Adipocyte (in vitro differentiated cells): Measurements from ENCODE around the gene SOSTDC1.
A peak's percentile ranks its signal among the peaks of the same experiment; 100 is the strongest.
"Not testable (repeated sequence)": the region's sequence is repeated elsewhere in the genome, so short reads cannot be mapped to it uniquely, and the experiment has no call there.

Source experiments
- DNase-seq: peaks from one replicate; pipeline ENCODE4 v3.0.0-alpha.2; 2015; ENCODE audit warnings: low read depth
- H3K27me3 ChIP-seq: replicated peaks from 2 replicates; pipeline ENCODE4 v1.7.0; 2013; ENCODE audit warnings: mild to moderate bottlenecking, low read length, moderate library complexity; ENCODE audit not compliant: control insufficient read depth, insufficient read depth
- H3K36me3 ChIP-seq: 2 replicates; pipeline ENCODE4 v1.7.0; 2013; ENCODE audit warnings: low read length, mild to moderate bottlenecking, moderate library complexity; ENCODE audit not compliant: control insufficient read depth, insufficient read depth, severe bottlenecking
- H3K4me1 ChIP-seq: 2 replicates; pipeline ENCODE4 v1.7.0; 2013; ENCODE audit warnings: mild to moderate bottlenecking, low read length, moderate library complexity; ENCODE audit not compliant: control insufficient read depth, insufficient read depth
- H3K4me3 ChIP-seq: 2 replicates; pipeline ENCODE4 v1.7.0; 2013; ENCODE audit warnings: mild to moderate bottlenecking, low read length, moderate library complexity
- H3K9ac ChIP-seq: 2 replicates; pipeline ENCODE4 v1.7.0; 2013; ENCODE audit warnings: mild to moderate bottlenecking, low read length, moderate library complexity
- H3K9me3 ChIP-seq: 2 replicates; pipeline ENCODE4 v1.7.0; 2013; ENCODE audit warnings: mild to moderate bottlenecking, low read length, moderate library complexity; ENCODE audit not compliant: control insufficient read depth

SOSTDC1 gene

DNA sequence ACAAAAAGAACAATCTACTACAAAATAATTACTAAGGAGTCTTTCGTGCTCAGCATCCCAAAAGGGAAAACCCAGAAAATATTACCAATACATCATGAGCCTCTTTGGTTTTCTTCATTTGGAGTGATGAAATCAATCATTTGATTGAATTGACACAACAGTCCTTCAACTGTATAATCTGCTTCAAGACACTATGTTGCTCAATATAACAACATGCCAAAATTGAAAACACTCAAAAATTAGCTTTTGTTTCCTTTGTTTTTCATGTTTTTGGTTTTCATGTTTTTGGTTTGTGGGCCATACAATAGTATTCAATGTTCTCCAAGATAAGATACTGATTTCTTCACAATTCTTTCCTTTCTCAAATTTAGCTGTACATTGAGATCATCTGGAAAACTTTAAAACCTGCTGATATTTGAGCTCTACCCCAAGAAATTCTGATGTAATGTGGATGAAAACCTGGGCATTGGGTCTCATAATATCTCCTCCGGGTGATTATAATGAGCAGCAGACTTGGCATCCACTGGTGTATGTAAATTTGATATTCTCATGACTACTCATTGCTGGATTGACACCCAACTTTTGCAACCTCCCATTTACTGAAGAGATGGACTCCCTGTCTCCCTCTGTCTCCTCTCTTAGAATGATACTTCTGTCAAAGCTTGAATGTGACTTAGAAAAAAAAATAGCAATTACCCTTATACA, 4.6 kb downstream of the SOSTDC1 start:
- H3K9ac ChIP-seq = no peak overlapping the region
- H3K27me3 ChIP-seq = peaks cover 7% of the 10 kb centered on the region
- H3K4me3 ChIP-seq = no peak overlapping the region
- peaks cover 2% of the 10 kb centered on the region for H3K4me1 ChIP-seq
- DNase-seq = peak; percentile 85
- H3K9me3 ChIP-seq = no peaks in the 10 kb centered on the region
- H3K36me3 ChIP-seq = no peaks in the 10 kb centered on the region

DNA sequence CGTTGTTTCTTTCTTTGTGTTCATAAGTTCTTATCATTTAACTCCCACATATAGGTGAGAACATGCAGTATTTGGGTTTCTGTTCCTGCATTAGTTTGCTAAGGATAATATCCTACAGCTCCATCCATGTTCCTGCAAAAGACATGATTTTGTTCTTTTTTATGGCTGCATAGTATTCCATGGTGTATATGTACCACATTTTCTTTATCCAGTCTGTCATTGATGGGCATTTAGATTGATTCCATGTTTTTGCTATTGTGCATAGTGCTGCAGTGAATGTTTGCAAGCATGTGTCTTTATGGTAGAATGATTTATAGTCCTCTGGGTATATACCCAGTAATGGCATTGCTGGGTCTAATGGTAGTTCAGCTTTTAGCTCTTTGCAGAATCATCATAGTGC, 9.2 kb downstream of the SOSTDC1 start:
- not testable (repeated sequence) for H3K4me3 ChIP-seq, H3K4me1 ChIP-seq, H3K36me3 ChIP-seq, H3K9ac ChIP-seq, H3K27me3 ChIP-seq, DNase-seq, H3K9me3 ChIP-seq

DNA sequence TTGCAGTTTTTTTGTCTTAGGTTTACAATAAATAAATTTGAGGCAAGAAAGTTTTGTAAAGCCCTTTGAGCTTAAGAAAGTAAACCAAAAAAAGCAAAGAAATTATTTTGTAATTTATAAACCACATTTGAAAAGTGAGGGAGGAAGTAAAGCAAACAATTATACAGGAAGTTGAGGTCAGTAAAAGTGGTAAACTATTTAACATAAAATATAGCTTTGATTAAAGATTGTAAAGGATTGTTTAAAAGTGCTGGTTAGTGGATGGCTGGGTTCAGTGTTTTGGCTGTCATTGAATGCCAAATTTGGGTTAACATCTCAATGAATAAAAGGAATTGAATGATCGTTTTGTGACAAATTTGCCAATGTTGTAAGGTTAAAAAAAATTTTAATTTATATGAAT, 9.9 kb downstream of the SOSTDC1 start:
- H3K4me3 ChIP-seq = no peak overlapping the region
- DNase-seq = no peak
- H3K9me3 ChIP-seq = no peaks in the 10 kb centered on the region
- H3K36me3 ChIP-seq = no peaks in the 10 kb centered on the region
- no peak overlapping the region for H3K9ac ChIP-seq
- no peaks in the 10 kb centered on the region for H3K27me3 ChIP-seq
- no peaks in the 10 kb centered on the region for H3K4me1 ChIP-seq

DNA sequence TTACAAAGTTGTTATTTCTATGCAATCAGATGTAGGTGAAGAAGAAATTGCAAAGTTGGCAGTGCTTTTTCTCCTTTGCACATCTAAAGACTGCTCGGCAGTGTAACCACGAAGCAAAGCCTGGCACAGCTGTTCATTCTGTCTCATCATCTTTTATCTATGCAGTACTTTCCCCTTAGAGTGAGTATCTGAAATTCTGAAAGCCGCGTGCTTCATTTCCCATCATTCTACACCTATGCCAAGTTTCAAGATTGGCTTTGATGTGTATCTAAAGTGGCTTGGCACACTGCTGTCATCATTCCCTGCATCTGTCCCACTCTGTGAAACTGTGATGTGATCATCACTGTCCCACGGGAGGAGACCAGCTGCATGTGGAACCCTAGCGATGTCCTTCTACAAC, 15.2 kb downstream of the SOSTDC1 start:
- no peak for DNase-seq
- Histone ChIP-seq H3K4me1 (no peaks in the 10 kb centered on the region), H3K36me3 (no peaks in the 10 kb centered on the region), H3K9me3 (no peaks in the 10 kb centered on the region), H3K27me3 (no peaks in the 10 kb centered on the region), H3K4me3 (no peak overlapping the region), H3K9ac (no peak overlapping the region)

DNA sequence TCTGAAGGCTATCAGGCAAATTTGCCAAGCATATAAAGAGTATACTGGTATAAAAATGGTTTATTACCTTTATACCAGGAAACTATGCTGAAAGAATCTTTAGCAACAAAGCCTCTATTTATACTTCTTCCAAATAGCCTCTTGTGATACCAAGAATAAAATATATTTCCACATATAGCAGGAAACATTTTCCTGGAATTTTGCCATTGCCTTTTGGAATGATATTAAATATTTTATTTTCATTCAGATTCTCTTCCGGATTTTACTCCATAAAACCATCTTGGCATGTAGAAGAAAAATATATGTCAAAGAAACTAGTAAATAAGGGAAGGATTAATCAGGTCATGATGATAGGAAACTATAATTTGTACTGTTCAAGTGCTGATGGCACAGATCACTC, 17.7 kb downstream of the SOSTDC1 start:
- Histone ChIP-seq H3K4me3 (no peak overlapping the region), H3K9me3 (no peaks in the 10 kb centered on the region), H3K27me3 (no peaks in the 10 kb centered on the region), H3K4me1 (no peaks in the 10 kb centered on the region), H3K9ac (no peak overlapping the region), H3K36me3 (no peaks in the 10 kb centered on the region)
- DNase-seq = no peak

DNA sequence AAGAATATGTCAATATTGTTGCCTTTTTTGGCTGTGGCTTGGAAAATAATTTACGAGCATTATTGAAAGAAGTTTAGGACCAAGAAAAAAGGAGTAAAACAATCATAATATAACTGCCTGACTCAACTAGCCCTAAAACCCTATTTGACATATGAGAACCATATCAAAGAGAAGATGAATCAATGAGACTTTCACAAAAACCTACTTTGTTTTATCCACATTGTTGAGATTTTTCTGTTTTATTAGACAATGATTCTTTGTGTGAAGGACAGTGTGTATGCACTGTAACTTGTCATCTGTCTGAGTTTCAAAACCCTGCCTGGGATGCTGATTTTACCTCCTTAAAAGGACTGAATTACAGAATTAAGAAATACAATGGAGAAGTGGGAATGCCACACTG, 19.0 kb downstream of the SOSTDC1 start:
- no peak overlapping the region for H3K4me3 ChIP-seq
- DNase-seq = no peak
- no peaks in the 10 kb centered on the region for H3K27me3 ChIP-seq
- no peaks in the 10 kb centered on the region for H3K36me3 ChIP-seq
- no peaks in the 10 kb centered on the region for H3K9me3 ChIP-seq
- H3K9ac ChIP-seq = no peak overlapping the region
- H3K4me1 ChIP-seq = no peaks in the 10 kb centered on the region

DNA sequence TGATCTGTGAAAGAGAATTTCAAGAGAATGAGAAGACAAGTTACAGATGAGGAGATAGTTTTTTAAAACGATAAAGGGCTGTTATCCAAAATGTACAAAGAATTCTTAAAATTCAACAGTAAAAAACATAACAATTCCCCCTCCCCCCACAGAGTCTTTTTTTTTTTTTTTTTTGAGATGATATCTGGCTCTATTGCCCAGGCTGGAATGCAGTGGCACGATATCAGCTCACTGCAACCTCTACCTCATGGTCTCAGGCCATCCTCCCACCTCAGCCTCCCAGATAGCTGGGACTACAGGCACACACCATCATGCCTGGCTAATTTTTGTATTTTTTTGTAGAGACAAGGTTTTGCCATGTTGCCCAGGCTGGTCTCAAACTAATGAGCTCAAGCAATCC, 21.7 kb downstream of the SOSTDC1 start:
- not testable (repeated sequence) for H3K27me3 ChIP-seq, H3K36me3 ChIP-seq, H3K4me3 ChIP-seq, H3K9me3 ChIP-seq, DNase-seq, H3K9ac ChIP-seq, H3K4me1 ChIP-seq

DNA sequence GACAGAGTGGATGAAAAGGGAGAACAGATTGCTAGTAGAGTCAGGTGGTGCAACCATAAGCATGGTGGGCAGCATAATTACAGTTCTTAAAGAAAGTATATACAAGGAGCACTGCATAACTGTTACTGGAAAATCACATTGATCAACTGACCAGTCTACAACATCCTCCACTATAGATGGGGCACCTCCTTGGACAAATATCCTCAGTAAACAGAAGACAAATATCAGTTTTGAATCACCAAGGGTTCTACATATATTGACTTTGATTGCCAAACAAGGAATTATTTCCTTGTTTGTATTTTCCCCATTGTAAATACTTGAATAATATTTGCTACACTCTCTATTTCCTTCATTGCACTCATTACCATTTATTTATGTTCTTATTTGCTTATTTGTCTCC, 26.6 kb downstream of the SOSTDC1 start:
- DNase-seq = no peak
- no peaks in the 10 kb centered on the region for H3K9me3 ChIP-seq
- no peaks in the 10 kb centered on the region for H3K4me1 ChIP-seq
- H3K36me3 ChIP-seq = no peaks in the 10 kb centered on the region
- H3K27me3 ChIP-seq = no peaks in the 10 kb centered on the region
- no peak overlapping the region for H3K9ac ChIP-seq
- no peak overlapping the region for H3K4me3 ChIP-seq

DNA sequence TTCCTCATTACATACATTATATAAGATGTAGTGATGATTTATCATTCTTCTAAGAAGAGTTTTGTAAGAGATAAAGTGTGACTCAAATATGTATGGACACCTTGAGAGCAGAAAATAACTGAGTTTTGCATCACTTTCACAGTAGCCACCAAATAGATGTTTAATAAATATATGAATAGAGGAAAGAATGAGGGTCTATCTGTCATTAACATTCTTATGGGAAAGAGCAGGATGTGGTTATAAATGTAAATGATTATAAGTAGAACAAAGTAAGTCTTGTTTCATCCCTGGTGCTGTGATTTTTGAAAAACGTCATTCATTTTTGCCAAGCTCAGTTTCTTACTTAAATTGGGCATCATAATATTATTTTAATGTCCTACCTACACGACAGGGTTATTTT, 29.2 kb downstream of the SOSTDC1 start:
- H3K4me1 ChIP-seq = no peaks in the 10 kb centered on the region
- no peak for DNase-seq
- no peaks in the 10 kb centered on the region for H3K27me3 ChIP-seq
- no peak overlapping the region for H3K4me3 ChIP-seq
- H3K36me3 ChIP-seq = no peaks in the 10 kb centered on the region
- no peaks in the 10 kb centered on the region for H3K9me3 ChIP-seq
- no peak overlapping the region for H3K9ac ChIP-seq

DNA sequence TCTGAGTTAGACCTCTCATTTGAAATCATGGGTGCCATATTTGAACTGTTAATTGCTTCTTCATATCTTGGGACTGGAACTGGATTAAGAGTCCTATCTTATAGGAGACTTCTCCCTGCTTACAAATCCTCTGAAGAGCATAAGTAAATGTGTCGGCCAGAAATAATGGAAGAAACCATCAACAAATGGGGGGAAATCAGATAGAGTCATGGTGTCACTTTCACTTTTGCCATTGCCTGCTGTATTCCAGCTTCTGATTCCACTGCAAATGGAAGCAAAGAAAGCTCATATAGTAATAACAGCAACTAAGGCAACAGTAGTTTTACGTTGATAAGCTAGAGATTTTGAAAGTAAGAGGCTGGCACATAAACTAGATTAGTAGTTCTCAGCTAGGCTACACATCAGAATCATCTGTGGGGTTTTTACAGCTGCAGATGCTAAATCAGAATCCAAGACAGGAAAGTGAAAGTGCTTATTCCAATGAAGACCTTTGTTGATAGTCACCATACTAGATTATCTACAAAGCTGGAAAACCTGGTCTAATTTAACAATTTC, 31.9 kb downstream of the SOSTDC1 start:
- H3K27me3 ChIP-seq = no peaks in the 10 kb centered on the region
- no peak overlapping the region for H3K9ac ChIP-seq
- no peaks in the 10 kb centered on the region for H3K36me3 ChIP-seq
- DNase-seq = no peak
- H3K4me1 ChIP-seq = no peaks in the 10 kb centered on the region
- no peak overlapping the region for H3K4me3 ChIP-seq
- no peaks in the 10 kb centered on the region for H3K9me3 ChIP-seq

DNA sequence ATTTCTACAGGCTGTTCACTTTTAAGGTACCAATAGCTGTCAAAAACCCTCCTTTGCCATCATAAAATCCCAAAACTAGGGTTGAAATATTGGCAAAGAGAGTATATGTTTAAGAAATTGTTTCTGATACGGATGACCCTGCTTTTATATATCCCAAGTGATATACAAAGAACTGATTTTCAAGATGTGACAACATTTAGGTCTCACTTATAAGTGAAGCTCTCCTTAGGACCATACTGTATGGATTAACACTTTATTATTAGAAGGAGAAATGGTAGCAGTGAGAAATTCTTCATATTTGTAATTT, 33.2 kb downstream of the SOSTDC1 start:
- H3K36me3 ChIP-seq = no peaks in the 10 kb centered on the region
- no peak overlapping the region for H3K4me3 ChIP-seq
- no peaks in the 10 kb centered on the region for H3K9me3 ChIP-seq
- no peaks in the 10 kb centered on the region for H3K4me1 ChIP-seq
- DNase-seq = no peak
- H3K27me3 ChIP-seq = no peaks in the 10 kb centered on the region
- H3K9ac ChIP-seq = no peak overlapping the region
